GM21529 (cell line): Measurements from ENCODE around the gene ABLIM2.

Experiments
- ATAC-seq: cut with Tn5 transposase; IDR thresholded peaks from one replicate; pipeline ENCODE4 v1.9.1; 2021; ENCODE audit not compliant: unreplicated experiment

The ABLIM2 gene

GRCh38 chr4:7917669-7918068 lies 240.9 kb downstream of the ABLIM2 start:
- ATAC-seq, result no peak

- ATAC-seq, result no peak
Observed at GRCh38 chr4:7915875-7916242, 242.8 kb downstream of the ABLIM2 start.
